Fibroblast of lung (primary cell): ENCODE results near the gene PMF1.
A peak's percentile ranks its signal among the peaks of the same experiment; 100 is the strongest.

Source experiments
- EZH2 ChIP-seq: IDR thresholded peaks from 2 replicates; pipeline ENCODE4 v1.5.1; 2012; ENCODE audit warnings: low read length, control low read depth, mild to moderate bottlenecking; ENCODE audit errors: missing control alignments
- TF ChIP-seq, protein P1 (sequence below), 2 donors: IDR thresholded peaks in 1 of 2; conservative IDR thresholded peaks in 1 of 2; 1 replicate in 1 of 2; 2 replicates in 1 of 2; pipeline ENCODE4 v1.5.1; 2011 to 2012; ENCODE audit warnings: low read length in 2 of 2, control low read depth in 1 of 2, inconsistent platforms in 1 of 2, low read depth in 1 of 2, mild to moderate bottlenecking in 1 of 2

DNA sequence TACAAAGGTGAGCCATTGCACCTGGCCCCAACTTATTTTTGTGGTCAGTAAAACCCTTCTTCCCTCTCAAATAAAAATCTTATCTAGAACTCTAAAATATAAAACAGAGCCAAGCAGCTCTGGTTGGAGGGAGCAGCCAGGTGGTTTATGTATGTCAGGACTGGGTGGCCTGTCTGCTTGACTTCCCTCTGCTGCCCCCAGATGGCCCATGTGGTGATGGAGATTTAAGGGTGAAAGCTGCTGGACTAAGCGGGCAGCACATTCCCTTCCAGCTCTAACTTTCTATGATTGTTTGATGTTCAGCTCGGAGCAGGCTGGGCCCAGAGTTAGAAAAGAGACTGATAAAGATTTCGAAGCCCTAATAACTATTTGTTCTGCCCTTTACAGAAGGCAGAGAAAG, 47.0 kb downstream of the PMF1 start:
- TF ChIP-seq, protein P1, sequence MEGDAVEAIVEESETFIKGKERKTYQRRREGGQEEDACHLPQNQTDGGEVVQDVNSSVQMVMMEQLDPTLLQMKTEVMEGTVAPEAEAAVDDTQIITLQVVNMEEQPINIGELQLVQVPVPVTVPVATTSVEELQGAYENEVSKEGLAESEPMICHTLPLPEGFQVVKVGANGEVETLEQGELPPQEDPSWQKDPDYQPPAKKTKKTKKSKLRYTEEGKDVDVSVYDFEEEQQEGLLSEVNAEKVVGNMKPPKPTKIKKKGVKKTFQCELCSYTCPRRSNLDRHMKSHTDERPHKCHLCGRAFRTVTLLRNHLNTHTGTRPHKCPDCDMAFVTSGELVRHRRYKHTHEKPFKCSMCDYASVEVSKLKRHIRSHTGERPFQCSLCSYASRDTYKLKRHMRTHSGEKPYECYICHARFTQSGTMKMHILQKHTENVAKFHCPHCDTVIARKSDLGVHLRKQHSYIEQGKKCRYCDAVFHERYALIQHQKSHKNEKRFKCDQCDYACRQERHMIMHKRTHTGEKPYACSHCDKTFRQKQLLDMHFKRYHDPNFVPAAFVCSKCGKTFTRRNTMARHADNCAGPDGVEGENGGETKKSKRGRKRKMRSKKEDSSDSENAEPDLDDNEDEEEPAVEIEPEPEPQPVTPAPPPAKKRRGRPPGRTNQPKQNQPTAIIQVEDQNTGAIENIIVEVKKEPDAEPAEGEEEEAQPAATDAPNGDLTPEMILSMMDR (conservative IDR thresholded peaks at IDR 0.05 in 1 of 2, IDR thresholded peaks at IDR 0.05 in 1 of 2; ENCODE audit: low read depth in 1 of 2, low read length in 2 of 2): peak in 1 of 2 donors; percentile 22
- no peak for TF ChIP-seq EZH2
